CD1c-positive myeloid dendritic cell (primary cell): Measurements from ENCODE around the gene PRG2.

Experiments used
- DNase-seq: peaks from one replicate; pipeline ENCODE4 v3.0.0-alpha.2; 2016; ENCODE audit errors: extremely low spot score

PRG2 gene

GRCh38 chr11:57390535-57390934 lies at the start of gene PRG2:
TSS of gene PRG2 (minus strand) at chr11:57390650. CDS start at chr11:57389944, 706 bp downstream.
- DNase-seq: no peak

GRCh38 chr11:57439786-57440185 lies 49.3 kb upstream of the PRG2 start:
- no peak for DNase-seq

GRCh38 chr11:57438345-57439285 lies 48.2 kb upstream of the PRG2 start:
- DNase-seq: no peak

- no peak for DNase-seq
These were observed 45.6 kb upstream of the PRG2 start for GRCh38 chr11:57436031-57436430.

GRCh38 chr11:57434640-57435546 lies 44.4 kb upstream of the PRG2 start:
- DNase-seq: peak; percentile 86

- DNase-seq: peak; percentile 80
These were observed 42.3 kb upstream of the PRG2 start for GRCh38 chr11:57432714-57433163.

- DNase-seq: peak; percentile 86
These were observed 41.7 kb upstream of the PRG2 start for GRCh38 chr11:57432149-57432561.

- DNase-seq: no peak
These were observed 40.5 kb upstream of the PRG2 start for GRCh38 chr11:57430952-57431351.

GRCh38 chr11:57429946-57430345 lies 39.5 kb upstream of the PRG2 start:
- DNase-seq: no peak

GRCh38 chr11:57428643-57429042 lies 38.2 kb upstream of the PRG2 start:
- DNase-seq: no peak

GRCh38 chr11:57427727-57428082 lies 37.3 kb upstream of the PRG2 start:
- DNase-seq: no peak

- DNase-seq: peak; percentile 57
These were observed 36.7 kb upstream of the PRG2 start, which contains the start of gene SLC43A3 for GRCh38 chr11:57426929-57427726. TSS of gene SLC43A3 (minus strand) at chr11:57427121. CDS start at chr11:57426172, 949 bp downstream.

- peak; percentile 67 for DNase-seq
These were observed 36.0 kb upstream of the PRG2 start for GRCh38 chr11:57426439-57426928.

- no peak for DNase-seq
These were observed 35.4 kb upstream of the PRG2 start for GRCh38 chr11:57425565-57426438.

GRCh38 chr11:57424792-57425564 lies 34.5 kb upstream of the PRG2 start:
- DNase-seq: peak; percentile 92

GRCh38 chr11:57424137-57424791 lies 33.8 kb upstream of the PRG2 start:
- no peak for DNase-seq

GRCh38 chr11:57422669-57423068 lies 32.2 kb upstream of the PRG2 start:
- no peak for DNase-seq

- no peak for DNase-seq
These were observed 31.4 kb upstream of the PRG2 start for GRCh38 chr11:57421805-57422204.

GRCh38 chr11:57421066-57421465 lies 30.6 kb upstream of the PRG2 start:
- no peak for DNase-seq
